ENCODE data around the gene ABCC9.

ABCC9 gene

GRCh38 chr12:21940549-21941505 is at the start of gene ABCC9:
Gene ABCC9, minus strand, starts transcription at chr12:21941426. Its CDS starts 4,752 bp downstream, at chr12:21936674.
- in situ Hi-C loops (cut with HindIII; ENCODE audit: low sequenced_read_pairs) = no loop called here

- in situ Hi-C loops (cut with HindIII; ENCODE audit: low sequenced_read_pairs) = no loop called here
Measured at GRCh38 chr12:21989819-21990412, 48.7 kb upstream of the ABCC9 start.

- in situ Hi-C loops (cut with HindIII; ENCODE audit: low sequenced_read_pairs) = no loop called here
Measured at GRCh38 chr12:21988619-21989018, 47.4 kb upstream of the ABCC9 start.

GRCh38 chr12:21987755-21988154 is 46.5 kb upstream of the ABCC9 start:
- in situ Hi-C loops (cut with HindIII; ENCODE audit: low sequenced_read_pairs) = no loop called here

GRCh38 chr12:21985155-21985554 is 43.9 kb upstream of the ABCC9 start:
- in situ Hi-C loops (cut with HindIII; ENCODE audit: low sequenced_read_pairs) = no loop called here

GRCh38 chr12:21984375-21984774 is 43.1 kb upstream of the ABCC9 start:
- in situ Hi-C loops (cut with HindIII; ENCODE audit: low sequenced_read_pairs) = loop anchor here (5.0 kb wide), 1 partner anchor 57 kb away; no protein-coding TSS in a partner anchor

GRCh38 chr12:21983095-21983494 is 41.9 kb upstream of the ABCC9 start:
- in situ Hi-C loops (cut with HindIII; ENCODE audit: low sequenced_read_pairs) = loop anchor here (5.0 kb wide), 1 partner anchor 56 kb away; no protein-coding TSS in a partner anchor

- in situ Hi-C loops (cut with HindIII; ENCODE audit: low sequenced_read_pairs) = loop anchor here (5.0 kb wide), 1 partner anchor 53 kb away; no protein-coding TSS in a partner anchor
Measured at GRCh38 chr12:21980544-21980943, 39.3 kb upstream of the ABCC9 start.

- in situ Hi-C loops (cut with HindIII; ENCODE audit: low sequenced_read_pairs) = no loop called here
Measured at GRCh38 chr12:21975293-21975692, 34.1 kb upstream of the ABCC9 start.

GRCh38 chr12:21973221-21973620 is 32.0 kb upstream of the ABCC9 start:
- in situ Hi-C loops (cut with HindIII; ENCODE audit: low sequenced_read_pairs) = no loop called here

GRCh38 chr12:21972055-21972454 is 30.8 kb upstream of the ABCC9 start:
- in situ Hi-C loops (cut with HindIII; ENCODE audit: low sequenced_read_pairs) = no loop called here

- in situ Hi-C loops (cut with HindIII; ENCODE audit: low sequenced_read_pairs) = no loop called here
Measured at GRCh38 chr12:21971344-21971743, 30.1 kb upstream of the ABCC9 start.

- in situ Hi-C loops (cut with HindIII; ENCODE audit: low sequenced_read_pairs) = no loop called here
Measured at GRCh38 chr12:21962821-21963220, 21.6 kb upstream of the ABCC9 start.

- in situ Hi-C loops (cut with HindIII; ENCODE audit: low sequenced_read_pairs) = no loop called here
Measured at GRCh38 chr12:21962236-21962635, 21.0 kb upstream of the ABCC9 start.

- in situ Hi-C loops (cut with HindIII; ENCODE audit: low sequenced_read_pairs) = no loop called here
Measured at GRCh38 chr12:21950649-21951048, 9.4 kb upstream of the ABCC9 start.

GRCh38 chr12:21949036-21949435 is 7.8 kb upstream of the ABCC9 start:
- in situ Hi-C loops (cut with HindIII; ENCODE audit: low sequenced_read_pairs) = no loop called here

GRCh38 chr12:21946983-21947382 is 5.8 kb upstream of the ABCC9 start:
- in situ Hi-C loops (cut with HindIII; ENCODE audit: low sequenced_read_pairs) = no loop called here

- in situ Hi-C loops (cut with HindIII; ENCODE audit: low sequenced_read_pairs) = no loop called here
Measured at GRCh38 chr12:21945002-21945401, 3.8 kb upstream of the ABCC9 start.

GRCh38 chr12:21942377-21942703 is 1.1 kb upstream of the ABCC9 start:
- in situ Hi-C loops (cut with HindIII; ENCODE audit: low sequenced_read_pairs) = no loop called here

GRCh38 chr12:21941506-21942376 is 515 bp upstream of the ABCC9 start:
- in situ Hi-C loops (cut with HindIII; ENCODE audit: low sequenced_read_pairs) = no loop called here

GRCh38 chr12:21939435-21939834 is 1.8 kb downstream of the ABCC9 start:
- in situ Hi-C loops (cut with HindIII; ENCODE audit: low sequenced_read_pairs) = no loop called here
